ENCODE data around the gene CAMSAP3.
A peak's percentile ranks its signal among the peaks of the same experiment; 100 is the strongest.

CAMSAP3 gene

GRCh38 chr19:7650148-7650547 lies 54.5 kb downstream of the CAMSAP3 start:
- no peak for DNase-seq (ENCODE audit: low spot score)

DNA sequence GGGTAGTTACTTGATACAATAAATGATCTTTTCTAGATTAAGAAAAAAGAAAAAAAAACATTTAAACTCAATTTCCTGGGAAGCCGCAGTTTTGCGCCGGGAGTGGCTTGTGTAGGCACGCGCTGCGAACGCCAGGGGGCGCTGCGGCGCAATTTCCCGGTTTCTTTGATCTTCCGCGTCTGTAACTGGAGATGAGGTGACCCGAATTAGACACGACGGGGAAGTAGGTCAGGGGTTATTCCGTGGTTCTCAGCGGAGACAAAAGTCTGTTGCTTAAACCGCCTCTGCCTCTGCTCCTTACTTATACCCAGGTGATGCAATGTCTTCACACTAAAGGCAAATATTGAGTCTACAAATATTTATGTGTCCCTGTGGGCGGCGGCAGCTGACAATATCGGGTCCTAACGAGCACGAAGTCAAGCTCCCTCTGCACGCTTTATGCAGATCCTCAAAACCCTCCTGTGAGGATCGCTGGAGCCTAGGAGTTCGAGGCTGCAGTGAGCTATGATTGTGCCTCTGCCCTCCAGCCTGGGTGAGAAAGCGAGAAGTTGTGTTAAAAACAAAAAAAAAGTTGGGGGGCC lies 56.5 kb downstream of the CAMSAP3 start:
- DNase-seq (ENCODE audit: low spot score) = peak; percentile 91

GRCh38 chr19:7654401-7654800 lies 58.7 kb downstream of the CAMSAP3 start:
- DNase-seq (ENCODE audit: low spot score) = no peak

DNA sequence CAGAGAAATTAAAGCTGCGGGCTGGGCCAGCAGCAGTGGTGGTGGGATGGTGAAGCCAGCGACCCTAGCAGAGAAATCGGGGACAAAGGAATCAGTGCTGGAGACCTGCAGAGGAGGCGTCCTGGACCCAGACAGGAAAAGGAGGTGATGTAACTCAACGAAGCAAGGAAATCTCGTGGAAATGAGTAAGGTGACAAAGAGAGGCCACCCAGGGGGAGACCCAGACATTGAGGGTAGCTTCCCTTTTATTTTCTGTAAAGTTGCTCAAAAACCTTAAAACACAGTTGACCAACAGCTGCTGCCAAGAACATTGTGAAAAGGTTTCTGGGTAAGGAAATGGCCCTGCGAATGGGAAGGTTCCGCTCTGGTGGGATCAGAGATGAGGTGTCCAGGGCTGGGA lies 59.9 kb downstream of the CAMSAP3 start:
- DNase-seq (ENCODE audit: low spot score) = no peak

- DNase-seq (ENCODE audit: low spot score) = no peak
These were observed 61.6 kb downstream of the CAMSAP3 start for GRCh38 chr19:7657131-7657751.

GRCh38 chr19:7658219-7658686 lies 62.6 kb downstream of the CAMSAP3 start:
- DNase-seq (ENCODE audit: low spot score) = peak; percentile 64

DNA sequence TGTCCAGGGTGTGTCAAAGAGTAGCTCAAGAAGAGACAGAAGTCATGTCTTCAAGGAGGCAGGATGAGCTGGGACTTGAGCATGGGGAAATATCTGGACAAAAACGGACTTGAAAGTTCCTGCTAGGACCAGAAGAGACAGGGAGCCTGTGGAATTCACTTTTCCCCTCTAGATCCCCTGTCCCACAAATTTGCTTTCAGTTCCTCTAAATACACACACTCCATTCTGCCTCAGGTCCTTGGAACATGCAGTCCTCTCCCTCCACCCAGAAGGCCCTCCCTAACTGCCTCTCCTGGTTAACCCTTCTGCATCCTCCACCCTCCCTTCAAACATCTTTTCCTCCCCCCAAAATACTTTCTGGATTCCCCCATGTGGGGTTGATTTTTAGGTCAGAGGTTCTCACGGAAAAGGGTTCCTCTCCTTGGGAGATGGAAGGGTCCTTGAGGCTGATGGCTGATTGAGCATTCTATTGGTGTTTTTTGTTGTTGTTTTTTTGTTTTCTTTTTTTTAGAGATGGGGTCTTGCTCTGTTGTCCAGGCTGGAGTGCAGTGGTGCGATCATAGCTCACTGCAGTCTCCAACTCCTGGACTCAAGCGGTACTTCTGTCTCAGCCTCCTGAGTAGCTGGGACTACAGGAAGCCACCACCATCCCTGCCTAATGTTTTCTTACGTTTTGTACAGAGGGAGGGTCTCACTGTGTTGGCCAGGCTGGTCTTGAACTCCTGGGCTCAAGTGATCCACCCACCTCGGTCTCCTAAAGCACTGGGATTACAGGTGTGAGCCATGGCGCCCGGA lies 66.3 kb downstream of the CAMSAP3 start:
- DNase-seq (ENCODE audit: low spot score) = no peak

GRCh38 chr19:7662657-7663056 lies 67.0 kb downstream of the CAMSAP3 start:
- DNase-seq (ENCODE audit: low spot score) = no peak

DNA sequence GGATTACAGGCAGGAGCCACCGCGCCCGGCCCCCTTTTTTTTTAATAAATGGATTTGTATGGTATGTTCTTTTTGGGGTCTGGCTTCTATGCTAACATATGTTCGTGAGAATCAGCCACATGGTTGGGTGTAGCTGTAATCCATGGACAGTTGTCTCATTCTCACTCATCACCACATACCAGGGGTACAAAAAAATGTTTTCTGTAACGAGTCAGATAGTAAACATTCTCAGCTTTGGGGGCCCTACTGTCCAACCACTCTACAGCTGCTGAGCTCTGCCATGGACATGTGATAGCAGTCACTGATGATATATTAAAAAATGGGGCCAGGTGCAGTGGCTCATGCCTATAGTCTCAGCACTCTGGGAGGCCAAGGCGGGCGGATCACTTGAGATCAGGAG lies 68.0 kb downstream of the CAMSAP3 start:
- DNase-seq (ENCODE audit: low spot score) = no peak

GRCh38 chr19:7665076-7665475 lies 69.4 kb downstream of the CAMSAP3 start:
- no peak for DNase-seq (ENCODE audit: low spot score)

Data from iPS-NIHi11 (cell line).